ENCODE measurements around the gene DBP.

Gene DBP

GRCh38 chr19:48600679-48601417 is 36.3 kb downstream of the DBP start:
- DNase-seq (ENCODE audit: low read depth, low spot score): no peak
- Histone ChIP-seq H3K9ac (ENCODE audit: insufficient read length, low read depth) (no peak overlapping the region), H3K9me3 (ENCODE audit: insufficient read depth, low read length) (no peaks in the 10 kb centered on the region), H3K4me1 (ENCODE audit: insufficient read depth, insufficient read length) (no peaks in the 10 kb centered on the region), H3K27me3 (ENCODE audit: insufficient read depth, insufficient read length) (no peaks in the 10 kb centered on the region), H3K4me3 (ENCODE audit: insufficient read length, low read depth) (no peak overlapping the region), H3K36me3 (ENCODE audit: insufficient read depth, insufficient read length, low read length) (peaks cover 6% of the 10 kb centered on the region)
- TF ChIP-seq YY1 (IDR thresholded peaks at IDR 0.05; ENCODE audit: insufficient read depth, insufficient read length): no peak
- TF ChIP-seq ZNF274 (IDR thresholded peaks at IDR 0.05; ENCODE audit: low read depth, low read length): no peak
- TF ChIP-seq SUZ12 (IDR thresholded peaks at IDR 0.05; ENCODE audit: extremely low read depth, insufficient read depth, insufficient read length): no peak

- TF ChIP-seq SUZ12 (IDR thresholded peaks at IDR 0.05; ENCODE audit: extremely low read depth, insufficient read depth, insufficient read length) (no peak), YY1 (IDR thresholded peaks at IDR 0.05; ENCODE audit: insufficient read depth, insufficient read length) (no peak), ZNF274 (IDR thresholded peaks at IDR 0.05; ENCODE audit: low read depth, low read length) (no peak)
- Histone ChIP-seq H3K27me3 (ENCODE audit: insufficient read depth, insufficient read length) (no peaks in the 10 kb centered on the region), H3K4me3 (ENCODE audit: insufficient read length, low read depth) (no peak overlapping the region), H3K4me1 (ENCODE audit: insufficient read depth, insufficient read length) (no peaks in the 10 kb centered on the region), H3K36me3 (ENCODE audit: insufficient read depth, insufficient read length, low read length) (peaks cover 6% of the 10 kb centered on the region), H3K9ac (ENCODE audit: insufficient read length, low read depth) (no peak overlapping the region), H3K9me3 (ENCODE audit: insufficient read depth, low read length) (no peaks in the 10 kb centered on the region)
- no peak for DNase-seq (ENCODE audit: low read depth, low spot score)
These were observed 38.0 kb downstream of the DBP start for GRCh38 chr19:48598996-48599700.

- Histone ChIP-seq H3K9me3 (ENCODE audit: insufficient read depth, low read length) (no peaks in the 10 kb centered on the region), H3K4me3 (ENCODE audit: insufficient read length, low read depth) (peak overlapping the region; percentile 2), H3K9ac (ENCODE audit: insufficient read length, low read depth) (peak overlapping the region; percentile 21), H3K27me3 (ENCODE audit: insufficient read depth, insufficient read length) (no peaks in the 10 kb centered on the region), H3K36me3 (ENCODE audit: insufficient read depth, insufficient read length, low read length) (no peaks in the 10 kb centered on the region), H3K4me1 (ENCODE audit: insufficient read depth, insufficient read length) (no peaks in the 10 kb centered on the region)
- TF ChIP-seq ZNF274 (IDR thresholded peaks at IDR 0.05; ENCODE audit: low read depth, low read length) (no peak), SUZ12 (IDR thresholded peaks at IDR 0.05; ENCODE audit: extremely low read depth, insufficient read depth, insufficient read length) (no peak), YY1 (IDR thresholded peaks at IDR 0.05; ENCODE audit: insufficient read depth, insufficient read length) (no peak)
- no peak for DNase-seq (ENCODE audit: low read depth, low spot score)
These were observed 40.3 kb downstream of the DBP start for GRCh38 chr19:48596679-48597465.

GRCh38 chr19:48596237-48596636 is 40.9 kb downstream of the DBP start:
- Histone ChIP-seq H3K27me3 (ENCODE audit: insufficient read depth, insufficient read length) (no peaks in the 10 kb centered on the region), H3K4me1 (ENCODE audit: insufficient read depth, insufficient read length) (no peaks in the 10 kb centered on the region)
- DNase-seq (ENCODE audit: low read depth, low spot score): no peak

GRCh38 chr19:48595833-48596232 is 41.3 kb downstream of the DBP start:
- H3K9me3 ChIP-seq (ENCODE audit: insufficient read depth, low read length): no peaks in the 10 kb centered on the region
- no peak for TF ChIP-seq SUZ12 (IDR thresholded peaks at IDR 0.05; ENCODE audit: extremely low read depth, insufficient read depth, insufficient read length)
- TF ChIP-seq ZNF274 (IDR thresholded peaks at IDR 0.05; ENCODE audit: low read depth, low read length): no peak
- no peak for TF ChIP-seq YY1 (IDR thresholded peaks at IDR 0.05; ENCODE audit: insufficient read depth, insufficient read length)
- no peak overlapping the region for H3K9ac ChIP-seq (ENCODE audit: insufficient read length, low read depth)
- H3K4me1 ChIP-seq (ENCODE audit: insufficient read depth, insufficient read length): no peaks in the 10 kb centered on the region
- no peak overlapping the region for H3K4me3 ChIP-seq (ENCODE audit: insufficient read length, low read depth)
- no peak for DNase-seq (ENCODE audit: low read depth, low spot score)
- no peaks in the 10 kb centered on the region for H3K36me3 ChIP-seq (ENCODE audit: insufficient read depth, insufficient read length, low read length)
- H3K27me3 ChIP-seq (ENCODE audit: insufficient read depth, insufficient read length): no peaks in the 10 kb centered on the region

More at GRCh38 chr19:48596237-48596636, 40.9 kb downstream of the DBP start:
- H3K36me3 ChIP-seq (ENCODE audit: insufficient read depth, insufficient read length, low read length): no peaks in the 10 kb centered on the region
- no peak overlapping the region for H3K9ac ChIP-seq (ENCODE audit: insufficient read length, low read depth)
- H3K9me3 ChIP-seq (ENCODE audit: insufficient read depth, low read length): no peaks in the 10 kb centered on the region
- H3K4me3 ChIP-seq (ENCODE audit: insufficient read length, low read depth): no peak overlapping the region
- no peak for TF ChIP-seq YY1 (IDR thresholded peaks at IDR 0.05; ENCODE audit: insufficient read depth, insufficient read length)
- TF ChIP-seq ZNF274 (IDR thresholded peaks at IDR 0.05; ENCODE audit: low read depth, low read length): no peak
- TF ChIP-seq SUZ12 (IDR thresholded peaks at IDR 0.05; ENCODE audit: extremely low read depth, insufficient read depth, insufficient read length): no peak

- Histone ChIP-seq H3K9ac (ENCODE audit: insufficient read length, low read depth) (no peak overlapping the region), H3K27me3 (ENCODE audit: insufficient read depth, insufficient read length) (no peaks in the 10 kb centered on the region), H3K4me1 (ENCODE audit: insufficient read depth, insufficient read length) (no peaks in the 10 kb centered on the region), H3K9me3 (ENCODE audit: insufficient read depth, low read length) (no peaks in the 10 kb centered on the region), H3K4me3 (ENCODE audit: insufficient read length, low read depth) (no peak overlapping the region), H3K36me3 (ENCODE audit: insufficient read depth, insufficient read length, low read length) (no peaks in the 10 kb centered on the region)
- TF ChIP-seq YY1 (IDR thresholded peaks at IDR 0.05; ENCODE audit: insufficient read depth, insufficient read length): no peak
- TF ChIP-seq ZNF274 (IDR thresholded peaks at IDR 0.05; ENCODE audit: low read depth, low read length): no peak
- TF ChIP-seq SUZ12 (IDR thresholded peaks at IDR 0.05; ENCODE audit: extremely low read depth, insufficient read depth, insufficient read length): no peak
- DNase-seq (ENCODE audit: low read depth, low spot score): no peak
These were observed 42.0 kb downstream of the DBP start for GRCh38 chr19:48595171-48595570.

Data from NT2/D1 (cell line).